Chondrocyte (in vitro differentiated cells): Measurements from ENCODE around the gene GNB1. TPM values are rescaled to one million over a fixed set of nuclear protein-coding genes. Genes with fewer than 3 reads are reported as not detected.

Experiments
- DNase-seq: peaks from one replicate; pipeline ENCODE4 v3.0.0; 2021; ENCODE audit warnings: mixed read lengths, low spot score
- H3K27ac Mint-ChIP-seq: one replicate; pipeline ENCODE4 v1.8.0; 2021; ENCODE audit warnings: mild to moderate bottlenecking, moderate library complexity, mixed read lengths; ENCODE audit not compliant: unreplicated experiment
- H3K27me3 Mint-ChIP-seq: 2 replicates; pipeline ENCODE4 v1.8.0; 2021; ENCODE audit warnings: low read depth, mixed read lengths
- H3K36me3 Mint-ChIP-seq: 2 replicates; pipeline ENCODE4 v1.8.0; 2021; ENCODE audit warnings: low read depth, mixed read lengths
- H3K4me1 Mint-ChIP-seq: 2 replicates; pipeline ENCODE4 v1.8.0; 2021; ENCODE audit warnings: low read depth, mild to moderate bottlenecking, mixed read lengths
- H3K4me3 Mint-ChIP-seq: one replicate; pipeline ENCODE4 v1.8.0; 2021; ENCODE audit warnings: mild to moderate bottlenecking, moderate library complexity, mixed read lengths; ENCODE audit not compliant: unreplicated experiment
- H3K9me3 Mint-ChIP-seq: 2 replicates; pipeline ENCODE4 v1.8.0; 2021; ENCODE audit warnings: low read depth, mixed read lengths
- total RNA-seq: library from RNA; stranded (reverse); gene quantifications from 3 replicates; pipeline ENCODE4 v1.2.1, GENCODE V29; 2021
- TF ChIP-seq, protein P1 (sequence below): fragments of 200-600 bp; sonication (generic); IDR thresholded peaks from 2 replicates; pipeline ENCODE4 v1.5.0; 2021; ENCODE audit warnings: antibody characterized with exemption, mild to moderate bottlenecking, moderate library complexity

Gene GNB1
- total RNA-seq, 1 donor from 2014 or later, result 538 TPM

DNA sequence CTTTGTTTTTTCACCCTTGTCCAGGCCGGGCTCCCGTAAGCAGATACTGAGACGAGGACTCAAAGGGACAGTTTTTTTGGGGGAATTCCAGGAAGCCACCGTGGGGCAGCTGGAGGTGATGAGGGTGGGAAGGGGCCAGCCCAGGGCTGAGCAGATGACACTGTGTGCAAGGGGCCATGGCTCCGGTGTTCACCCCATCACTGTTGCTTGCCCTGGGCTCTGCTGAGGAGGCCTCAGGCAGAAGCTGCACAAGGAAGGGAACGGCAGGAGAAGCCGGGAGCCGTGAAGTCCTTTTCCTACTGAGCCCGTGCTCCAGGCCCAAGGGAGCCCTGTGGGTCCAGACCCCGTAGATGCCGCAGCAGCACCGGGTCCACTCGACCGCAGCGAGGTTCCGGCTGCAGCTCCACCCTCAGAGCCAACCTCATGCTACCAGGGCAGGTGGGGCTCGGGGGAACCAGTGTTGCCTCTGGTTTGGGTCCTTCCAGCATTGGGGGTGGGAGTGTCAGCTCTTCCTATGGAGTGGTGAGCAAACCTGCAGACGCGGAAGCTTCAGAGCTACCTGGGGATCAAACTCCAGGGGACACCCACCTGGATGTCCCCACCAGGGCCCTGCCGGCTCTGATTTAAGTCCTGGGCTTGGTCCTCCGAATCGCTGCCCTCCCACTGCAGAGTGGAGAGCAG is 19.9 kb upstream of the GNB1 start:
- Mint-ChIP-seq H3K9me3 (no peaks in the 10 kb centered on the region), H3K4me3 (peak overlapping the region; percentile 77), H3K36me3 (no peaks in the 10 kb centered on the region), H3K4me1 (peaks cover 29% of the 10 kb centered on the region), H3K27me3 (no peaks in the 10 kb centered on the region), H3K27ac (no peak overlapping the region)
- DNase-seq, result no peak
- TF ChIP-seq, protein P1, sequence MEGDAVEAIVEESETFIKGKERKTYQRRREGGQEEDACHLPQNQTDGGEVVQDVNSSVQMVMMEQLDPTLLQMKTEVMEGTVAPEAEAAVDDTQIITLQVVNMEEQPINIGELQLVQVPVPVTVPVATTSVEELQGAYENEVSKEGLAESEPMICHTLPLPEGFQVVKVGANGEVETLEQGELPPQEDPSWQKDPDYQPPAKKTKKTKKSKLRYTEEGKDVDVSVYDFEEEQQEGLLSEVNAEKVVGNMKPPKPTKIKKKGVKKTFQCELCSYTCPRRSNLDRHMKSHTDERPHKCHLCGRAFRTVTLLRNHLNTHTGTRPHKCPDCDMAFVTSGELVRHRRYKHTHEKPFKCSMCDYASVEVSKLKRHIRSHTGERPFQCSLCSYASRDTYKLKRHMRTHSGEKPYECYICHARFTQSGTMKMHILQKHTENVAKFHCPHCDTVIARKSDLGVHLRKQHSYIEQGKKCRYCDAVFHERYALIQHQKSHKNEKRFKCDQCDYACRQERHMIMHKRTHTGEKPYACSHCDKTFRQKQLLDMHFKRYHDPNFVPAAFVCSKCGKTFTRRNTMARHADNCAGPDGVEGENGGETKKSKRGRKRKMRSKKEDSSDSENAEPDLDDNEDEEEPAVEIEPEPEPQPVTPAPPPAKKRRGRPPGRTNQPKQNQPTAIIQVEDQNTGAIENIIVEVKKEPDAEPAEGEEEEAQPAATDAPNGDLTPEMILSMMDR, result no peak

DNA sequence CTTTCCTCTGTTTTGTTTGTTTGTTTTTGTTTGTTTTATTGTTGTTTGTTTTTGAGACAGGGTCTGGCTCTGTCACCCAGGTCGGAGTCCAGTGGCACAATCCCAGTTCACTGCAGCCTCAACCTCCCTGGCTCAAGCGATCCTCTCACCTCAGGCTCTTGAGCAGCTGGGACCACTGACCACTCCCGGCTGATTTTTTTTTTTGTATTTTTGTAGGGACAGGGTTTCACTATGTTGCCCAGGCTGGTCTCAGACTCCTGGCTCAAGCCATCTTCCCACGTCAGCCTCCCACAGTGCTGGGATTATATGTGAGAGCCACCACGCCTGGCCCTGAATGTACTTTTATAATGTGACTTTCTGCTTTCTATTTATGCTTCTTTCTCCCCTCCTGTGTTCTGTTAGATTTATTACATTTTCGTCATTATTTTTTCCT is 19.2 kb upstream of the GNB1 start:
- no peak for DNase-seq
- Mint-ChIP-seq H3K9me3 (no peaks in the 10 kb centered on the region), H3K27ac (no peak overlapping the region), H3K4me1 (peaks cover 29% of the 10 kb centered on the region), H3K27me3 (no peaks in the 10 kb centered on the region), H3K36me3 (no peaks in the 10 kb centered on the region), H3K4me3 (peak overlapping the region; percentile 77)
- TF ChIP-seq, protein P1, result no peak

DNA sequence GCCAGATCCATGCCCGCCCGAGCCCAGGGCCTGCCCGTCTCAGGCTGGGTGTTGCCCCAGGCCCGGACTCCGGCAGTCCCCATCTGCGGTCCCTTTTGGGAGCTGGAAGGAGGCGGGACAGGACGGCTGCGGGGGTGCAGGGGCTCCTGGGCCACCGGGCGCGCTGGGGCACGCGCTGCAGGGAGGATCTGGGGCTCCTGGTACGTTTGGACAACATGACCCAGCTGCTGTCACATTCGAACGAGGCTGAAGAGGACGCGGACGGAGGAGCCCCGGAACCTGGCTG is 17.6 kb upstream of the GNB1 start:
- H3K4me3 Mint-ChIP-seq, result peak overlapping the region; percentile 68
- H3K9me3 Mint-ChIP-seq, result no peaks in the 10 kb centered on the region
- peak overlapping the region; percentile 90 for H3K27ac Mint-ChIP-seq
- peak; percentile 92 for DNase-seq
- TF ChIP-seq, protein P1, result no peak
- no peaks in the 10 kb centered on the region for H3K36me3 Mint-ChIP-seq
- H3K4me1 Mint-ChIP-seq, result peaks cover 29% of the 10 kb centered on the region
- no peaks in the 10 kb centered on the region for H3K27me3 Mint-ChIP-seq

DNA sequence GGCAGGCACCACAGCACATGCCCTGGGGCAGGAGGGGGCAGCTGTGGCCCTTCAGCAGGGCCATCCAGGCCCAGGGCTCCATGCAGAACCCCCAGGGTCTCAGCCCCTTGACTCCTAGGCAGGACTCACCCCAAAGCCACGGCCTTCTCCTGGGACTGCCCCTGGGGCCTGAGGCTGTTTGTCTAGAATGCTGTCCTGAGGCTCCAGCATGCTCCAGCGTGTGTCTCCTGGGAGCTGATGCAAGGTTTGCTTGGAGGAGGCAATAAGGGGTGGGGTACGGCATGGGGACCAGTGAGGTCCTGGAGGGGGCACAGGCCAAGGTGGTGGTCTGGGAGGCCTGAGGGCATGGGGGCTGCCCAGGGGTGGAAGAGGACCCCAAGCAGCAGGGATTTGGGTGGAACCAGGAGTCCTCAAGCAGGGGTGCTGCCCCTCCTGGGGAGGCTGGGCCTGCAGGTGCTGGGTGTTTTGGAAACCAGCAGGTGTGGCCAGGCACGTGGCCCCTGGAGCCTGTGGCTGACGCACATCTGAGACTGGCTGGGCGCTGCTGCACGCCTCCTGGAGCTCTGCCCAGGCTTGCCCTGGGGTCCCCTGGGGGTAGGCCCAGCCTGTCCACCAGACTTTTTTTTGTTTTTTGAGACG is 16.3 kb upstream of the GNB1 start:
- no peak for DNase-seq
- peak overlapping the region; percentile 90 for H3K27ac Mint-ChIP-seq
- H3K27me3 Mint-ChIP-seq, result no peaks in the 10 kb centered on the region
- H3K4me1 Mint-ChIP-seq, result peaks cover 29% of the 10 kb centered on the region
- no peaks in the 10 kb centered on the region for H3K36me3 Mint-ChIP-seq
- no peaks in the 10 kb centered on the region for H3K9me3 Mint-ChIP-seq
- TF ChIP-seq, protein P1, result no peak
- H3K4me3 Mint-ChIP-seq, result peak overlapping the region; percentile 68

DNA sequence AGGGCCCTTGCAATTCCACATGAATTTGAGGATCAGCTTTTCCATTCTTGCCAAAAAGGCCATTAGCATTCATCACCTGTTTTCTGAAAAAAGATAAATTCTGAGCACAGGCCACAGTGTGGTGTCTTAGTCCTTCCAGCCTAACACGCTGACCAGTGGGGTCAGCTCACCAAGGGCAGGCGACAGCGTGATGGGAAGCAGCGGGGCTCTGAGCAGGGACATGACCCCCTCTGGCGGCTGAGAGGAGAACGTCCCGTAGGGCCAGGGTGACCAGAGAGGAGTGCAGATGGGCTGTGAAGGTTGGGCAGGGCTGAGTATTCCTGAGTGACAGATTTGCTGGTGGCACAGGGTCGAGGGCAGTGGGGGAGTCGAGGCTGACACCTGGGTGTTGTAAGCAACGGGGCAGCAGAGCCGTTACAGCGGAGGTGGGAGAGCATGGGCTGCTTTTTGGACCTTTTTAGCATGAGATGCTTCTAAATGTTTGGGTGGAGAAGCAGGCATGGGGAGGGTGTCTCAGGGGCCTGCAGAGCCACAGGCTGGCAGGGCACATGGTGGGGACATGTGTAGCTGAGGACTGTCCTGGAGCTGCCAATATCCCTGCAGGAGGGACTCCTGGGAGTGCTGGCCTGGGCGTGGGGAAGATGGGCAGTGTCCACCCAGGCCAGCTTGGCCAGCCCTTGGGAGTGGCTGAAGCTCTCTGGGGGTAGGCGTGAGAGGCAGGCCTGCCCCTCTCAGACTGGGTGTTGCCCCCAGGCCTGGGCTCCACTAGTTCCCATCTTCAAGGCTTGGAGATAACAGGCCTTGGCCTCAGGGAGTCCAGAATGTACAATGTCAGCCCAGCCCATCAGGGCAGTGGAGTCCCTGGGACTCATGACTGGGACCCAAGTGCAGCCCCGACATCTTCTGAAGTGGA is 15.6 kb upstream of the GNB1 start:
- no peak overlapping the region for H3K4me3 Mint-ChIP-seq
- peak; percentile 94 for DNase-seq
- peak overlapping the region; percentile 90 for H3K27ac Mint-ChIP-seq
- H3K9me3 Mint-ChIP-seq, result no peaks in the 10 kb centered on the region
- H3K27me3 Mint-ChIP-seq, result no peaks in the 10 kb centered on the region
- H3K4me1 Mint-ChIP-seq, result peaks cover 29% of the 10 kb centered on the region
- no peaks in the 10 kb centered on the region for H3K36me3 Mint-ChIP-seq
- TF ChIP-seq, protein P1, result peak; percentile 95
